ENCODE measurements around the gene FOSL2. TPM values are rescaled to one million over a fixed set of nuclear protein-coding genes. Genes with fewer than 3 reads are reported as not detected.

The FOSL2 gene
- total RNA-seq, 1 donor from 2014 or later = 60.5 TPM

DNA sequence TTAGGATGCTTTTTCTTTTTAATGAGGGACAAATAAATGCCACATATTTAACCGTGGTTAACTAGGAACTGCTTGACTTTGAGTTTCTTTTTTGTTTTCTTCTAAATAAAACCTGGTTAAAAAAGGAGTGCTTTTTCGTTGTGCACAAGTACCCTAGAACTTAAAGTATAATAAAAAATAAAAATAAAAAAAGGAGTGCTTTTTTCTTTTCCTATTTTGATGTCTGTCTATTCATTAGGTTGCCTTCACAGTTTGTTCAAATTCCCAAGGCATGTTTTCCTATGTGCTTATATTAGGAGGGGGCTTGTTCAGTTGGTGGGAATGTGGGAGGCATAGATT is 4.4 kb downstream of the FOSL2 start:
- Mint-ChIP-seq H3K4me3 (peak overlapping the region; percentile 46), H3K27me3 (ENCODE audit: low read depth) (no peaks in the 10 kb centered on the region), H3K4me1 (peaks cover 46% of the 10 kb centered on the region), H3K9me3 (no peaks in the 10 kb centered on the region), H3K36me3 (no peaks in the 10 kb centered on the region), H3K27ac (peak overlapping the region; percentile 94)
- no peak for DNase-seq (ENCODE audit: low spot score in 2 of 2, unreplicated experiment in 2 of 2)
- TF ChIP-seq, protein P1, sequence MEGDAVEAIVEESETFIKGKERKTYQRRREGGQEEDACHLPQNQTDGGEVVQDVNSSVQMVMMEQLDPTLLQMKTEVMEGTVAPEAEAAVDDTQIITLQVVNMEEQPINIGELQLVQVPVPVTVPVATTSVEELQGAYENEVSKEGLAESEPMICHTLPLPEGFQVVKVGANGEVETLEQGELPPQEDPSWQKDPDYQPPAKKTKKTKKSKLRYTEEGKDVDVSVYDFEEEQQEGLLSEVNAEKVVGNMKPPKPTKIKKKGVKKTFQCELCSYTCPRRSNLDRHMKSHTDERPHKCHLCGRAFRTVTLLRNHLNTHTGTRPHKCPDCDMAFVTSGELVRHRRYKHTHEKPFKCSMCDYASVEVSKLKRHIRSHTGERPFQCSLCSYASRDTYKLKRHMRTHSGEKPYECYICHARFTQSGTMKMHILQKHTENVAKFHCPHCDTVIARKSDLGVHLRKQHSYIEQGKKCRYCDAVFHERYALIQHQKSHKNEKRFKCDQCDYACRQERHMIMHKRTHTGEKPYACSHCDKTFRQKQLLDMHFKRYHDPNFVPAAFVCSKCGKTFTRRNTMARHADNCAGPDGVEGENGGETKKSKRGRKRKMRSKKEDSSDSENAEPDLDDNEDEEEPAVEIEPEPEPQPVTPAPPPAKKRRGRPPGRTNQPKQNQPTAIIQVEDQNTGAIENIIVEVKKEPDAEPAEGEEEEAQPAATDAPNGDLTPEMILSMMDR (IDR thresholded peaks at IDR 0.05; ENCODE audit: unreplicated experiment) = no peak

DNA sequence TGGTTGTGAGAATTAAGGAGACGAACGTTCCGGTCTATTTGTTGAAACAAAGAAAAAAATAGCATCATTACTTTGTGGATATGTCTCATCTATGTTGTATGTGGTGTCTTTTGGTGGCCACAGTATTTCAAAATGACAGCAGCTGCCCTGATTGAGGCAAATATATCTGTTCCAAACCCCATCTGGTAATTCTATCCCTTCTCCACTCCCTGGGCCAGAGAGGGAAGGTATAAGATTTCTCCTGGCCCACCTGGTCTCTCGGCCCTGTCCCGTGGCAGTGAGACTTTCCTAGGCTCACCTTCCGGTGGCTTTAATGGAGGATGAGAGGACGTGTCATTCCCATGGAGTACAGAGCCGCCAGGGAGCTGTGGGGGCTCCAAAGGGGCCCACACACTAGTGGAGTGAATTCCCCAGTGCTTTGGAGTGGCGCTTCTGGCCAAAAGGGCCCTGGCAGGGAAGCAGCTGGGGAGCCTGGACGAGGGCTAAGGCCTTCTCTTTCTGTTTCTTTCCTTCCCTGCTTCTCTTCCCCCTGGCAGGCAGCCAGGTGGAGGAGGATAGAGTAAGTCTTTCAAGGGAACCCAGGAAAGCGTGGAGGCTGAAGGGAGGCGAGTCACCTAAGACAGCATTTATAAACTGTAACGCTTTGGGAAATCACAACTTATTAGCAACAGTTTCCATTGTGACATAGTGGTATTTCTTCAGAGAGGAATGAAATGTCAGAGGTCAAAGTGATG is 5.6 kb downstream of the FOSL2 start:
- Mint-ChIP-seq H3K4me3 (peak overlapping the region; percentile 46), H3K4me1 (peaks cover 46% of the 10 kb centered on the region), H3K9me3 (no peaks in the 10 kb centered on the region), H3K36me3 (no peaks in the 10 kb centered on the region), H3K27ac (peak overlapping the region; percentile 94), H3K27me3 (ENCODE audit: low read depth) (no peaks in the 10 kb centered on the region)
- no peak for DNase-seq (ENCODE audit: low spot score in 2 of 2, unreplicated experiment in 2 of 2)
- TF ChIP-seq, protein P1 (IDR thresholded peaks at IDR 0.05; ENCODE audit: unreplicated experiment) = no peak

DNA sequence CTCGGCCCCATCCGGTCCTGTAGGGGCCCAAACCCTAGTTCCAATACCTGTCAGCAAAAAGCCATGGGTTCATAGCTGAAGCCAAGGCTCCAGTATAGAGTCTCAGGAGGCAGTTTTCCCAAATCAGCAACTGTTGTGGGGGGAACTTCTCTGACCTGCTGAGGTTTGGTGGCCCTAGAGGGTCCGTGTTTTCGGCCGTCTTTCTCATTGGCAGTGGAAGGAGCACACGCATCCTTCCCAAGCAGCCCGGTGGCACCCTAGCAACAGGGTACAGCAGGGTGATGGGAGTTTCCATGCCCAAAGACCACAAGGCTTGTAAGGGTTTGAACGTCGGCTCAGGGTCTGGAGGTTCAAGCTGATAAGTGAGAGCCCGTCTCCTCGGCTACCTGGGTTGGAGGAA is 6.6 kb downstream of the FOSL2 start:
- peaks cover 44% of the 10 kb centered on the region for H3K4me1 Mint-ChIP-seq

DNA sequence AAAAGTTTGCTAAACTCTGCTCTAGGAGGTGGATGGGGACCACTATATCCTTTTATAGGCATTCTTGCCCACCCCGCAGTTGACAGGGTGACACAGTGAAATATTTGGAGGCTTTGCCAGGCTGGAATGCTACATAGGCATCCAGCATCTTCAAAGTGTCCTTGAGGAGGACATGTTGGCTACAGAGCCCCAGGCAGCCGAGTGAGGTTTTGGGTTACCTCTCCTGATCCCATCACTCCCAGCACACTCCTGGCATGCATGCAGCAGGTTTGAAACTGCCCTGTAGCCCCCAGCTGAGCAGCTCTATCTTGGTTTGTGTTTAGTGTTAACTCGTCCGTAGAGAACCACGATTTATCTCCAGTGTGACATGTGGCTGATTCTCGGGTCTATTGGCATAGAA is 7.3 kb downstream of the FOSL2 start:
- Mint-ChIP-seq H3K27me3 (ENCODE audit: low read depth) (no peaks in the 10 kb centered on the region), H3K36me3 (peaks cover 5% of the 10 kb centered on the region), H3K4me3 (no peak overlapping the region), H3K9me3 (no peaks in the 10 kb centered on the region), H3K4me1 (peaks cover 40% of the 10 kb centered on the region), H3K27ac (peak overlapping the region; percentile 37)
- TF ChIP-seq, protein P1 (IDR thresholded peaks at IDR 0.05; ENCODE audit: unreplicated experiment) = no peak
- no peak for DNase-seq (ENCODE audit: low spot score in 2 of 2, unreplicated experiment in 2 of 2)

More for the DNA sequence above, 6.6 kb downstream of the FOSL2 start:
- no peaks in the 10 kb centered on the region for H3K9me3 Mint-ChIP-seq
- H3K27ac Mint-ChIP-seq = peak overlapping the region; percentile 37
- no peak overlapping the region for H3K4me3 Mint-ChIP-seq
- DNase-seq (ENCODE audit: low spot score in 2 of 2, unreplicated experiment in 2 of 2) = no peak
- peaks cover 5% of the 10 kb centered on the region for H3K36me3 Mint-ChIP-seq
- H3K27me3 Mint-ChIP-seq (ENCODE audit: low read depth) = no peaks in the 10 kb centered on the region
- TF ChIP-seq, protein P1 (IDR thresholded peaks at IDR 0.05; ENCODE audit: unreplicated experiment) = no peak

DNA sequence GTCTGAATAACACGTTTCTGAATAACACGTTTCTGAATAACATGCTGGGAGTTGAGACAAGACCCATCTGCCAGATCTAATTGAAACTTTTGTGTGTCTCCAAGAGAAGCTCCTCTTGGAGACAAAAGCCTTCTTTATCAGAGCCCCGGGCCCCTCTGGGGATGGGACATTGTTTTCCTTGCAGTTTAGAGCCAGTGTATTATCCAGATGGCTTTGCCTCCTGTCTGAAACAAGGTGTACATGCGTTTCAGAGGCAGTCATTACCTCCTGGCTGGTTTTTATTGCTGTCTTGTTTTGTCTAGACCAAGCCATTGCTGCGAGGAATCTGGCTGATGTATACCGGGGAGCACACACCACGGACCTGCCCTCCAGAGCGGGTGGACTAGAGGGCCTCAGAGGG is 7.8 kb downstream of the FOSL2 start:
- Mint-ChIP-seq H3K4me3 (no peak overlapping the region), H3K4me1 (peaks cover 40% of the 10 kb centered on the region), H3K27me3 (ENCODE audit: low read depth) (no peaks in the 10 kb centered on the region), H3K36me3 (peaks cover 10% of the 10 kb centered on the region), H3K9me3 (no peaks in the 10 kb centered on the region), H3K27ac (peak overlapping the region; percentile 37)
- TF ChIP-seq, protein P1 (IDR thresholded peaks at IDR 0.05; ENCODE audit: unreplicated experiment) = no peak
- DNase-seq (ENCODE audit: low spot score in 2 of 2, unreplicated experiment in 2 of 2) = no peak
